Fibroblast of peridontal ligament (primary cell): Measurements from ENCODE around the gene TIGD6.
"Not testable (repeated sequence)": the region's sequence is repeated elsewhere in the genome, so short reads cannot be mapped to it uniquely, and the experiment has no call there.

Source experiments
- DNase-seq: peaks from one replicate; pipeline ENCODE4 v3.0.0-alpha.2; 2010; ENCODE audit errors: extremely low read depth

TIGD6 gene

DNA sequence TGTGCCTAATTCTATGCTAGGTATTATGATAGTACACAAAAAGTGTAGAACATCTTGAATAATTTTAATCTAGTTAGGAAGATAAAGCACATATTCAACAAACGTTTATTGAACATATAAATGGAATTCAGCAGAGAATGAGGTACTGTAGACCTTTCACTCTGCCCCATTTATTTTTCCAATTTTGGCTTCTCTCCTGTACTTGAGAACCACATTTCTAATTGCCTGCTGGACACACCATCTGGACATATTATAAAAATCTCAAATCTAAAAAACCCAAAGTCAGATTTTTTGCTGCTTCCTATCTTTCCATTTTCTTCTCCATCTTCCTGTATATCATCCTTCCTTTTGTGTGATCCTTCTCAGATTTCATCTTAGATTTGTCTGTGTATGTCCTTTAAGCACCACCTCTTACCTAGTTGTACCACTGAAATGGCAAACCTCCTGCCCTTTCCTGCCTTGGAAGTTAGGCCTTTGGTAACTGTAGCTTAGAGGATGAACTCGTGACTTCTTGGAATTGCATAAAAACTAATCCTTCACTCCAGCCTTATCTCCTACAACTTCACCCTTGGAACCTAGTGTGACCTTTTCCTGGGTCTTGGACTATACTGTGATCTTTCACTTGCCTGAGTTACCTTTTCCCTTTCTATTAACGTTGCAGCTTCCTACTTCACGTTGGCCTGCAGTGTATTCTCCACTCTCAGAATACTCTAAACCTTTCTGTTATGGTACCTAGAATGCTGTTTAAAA lies 31.1 kb downstream of the TIGD6 start:
- DNase-seq: no peak

DNA sequence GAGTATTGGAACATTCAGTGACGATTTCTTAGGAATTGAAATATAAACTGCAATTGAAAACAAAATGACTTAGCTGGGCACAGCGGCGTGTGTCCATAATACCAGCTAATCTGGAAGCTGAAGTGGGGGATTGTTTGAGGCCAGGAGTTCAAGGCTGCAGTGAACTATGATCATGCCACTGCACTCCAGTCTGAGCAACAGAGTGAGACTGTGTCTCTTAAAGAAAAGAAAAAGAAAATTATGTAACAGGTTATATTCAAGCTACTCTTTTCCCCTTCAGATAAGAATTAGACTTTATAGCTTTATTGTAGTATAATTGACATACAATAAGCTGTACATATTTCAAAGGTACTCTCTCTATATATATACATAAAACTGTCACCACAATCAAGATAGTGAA lies 33.5 kb downstream of the TIGD6 start:
- no peak for DNase-seq

DNA sequence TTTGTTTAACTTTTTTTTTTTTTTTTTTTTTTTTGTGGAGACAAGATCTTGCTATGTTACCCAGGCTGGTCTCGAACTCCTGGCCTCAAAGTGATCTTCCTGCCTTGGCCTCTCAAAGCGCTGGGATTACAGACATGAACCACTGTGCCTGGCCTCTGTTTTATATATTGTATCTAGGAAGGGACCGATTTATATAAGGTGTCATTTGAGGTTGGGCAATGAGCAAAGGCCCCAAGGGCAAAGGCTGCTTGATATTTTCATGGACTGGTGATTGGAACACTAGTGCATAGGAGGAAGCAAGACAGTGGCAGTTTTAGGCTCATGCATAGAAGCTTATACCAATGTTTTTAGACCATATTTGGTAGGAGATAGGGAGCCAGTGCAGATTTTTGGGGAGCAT lies 36.7 kb downstream of the TIGD6 start:
- DNase-seq: no peak

DNA sequence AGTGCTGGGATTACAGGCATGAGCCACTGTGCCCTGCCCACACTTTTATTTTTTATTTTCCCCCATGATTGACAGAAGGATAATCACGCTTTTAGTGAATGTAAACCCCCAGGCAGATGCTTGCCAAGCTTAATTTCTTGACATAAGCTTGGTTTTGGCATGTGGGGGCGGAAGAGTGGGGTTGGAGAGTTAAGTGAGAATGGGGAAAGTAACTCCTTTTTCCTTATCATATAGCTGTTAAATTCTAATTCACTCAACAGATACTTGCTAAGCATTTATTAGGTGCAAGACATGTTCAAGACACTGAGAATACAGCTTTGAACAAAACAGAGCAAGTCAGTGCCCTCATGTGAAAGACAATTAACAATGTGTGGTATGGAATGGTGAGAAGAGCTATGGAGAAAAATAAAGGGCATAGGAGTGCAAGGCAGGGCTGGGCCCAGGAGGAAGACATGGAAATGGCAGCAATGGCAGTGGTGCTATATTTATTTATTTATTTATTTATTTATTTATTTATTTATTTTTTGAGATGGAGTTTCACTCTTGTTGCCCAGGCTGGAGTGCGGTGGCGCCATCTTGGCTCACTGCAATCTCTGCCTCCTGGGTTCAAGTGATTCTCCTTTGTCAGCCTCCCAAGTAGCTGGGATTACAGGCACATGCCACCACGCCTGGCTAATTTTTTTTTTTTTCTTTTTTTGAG lies 37.7 kb downstream of the TIGD6 start:
- no peak for DNase-seq

DNA sequence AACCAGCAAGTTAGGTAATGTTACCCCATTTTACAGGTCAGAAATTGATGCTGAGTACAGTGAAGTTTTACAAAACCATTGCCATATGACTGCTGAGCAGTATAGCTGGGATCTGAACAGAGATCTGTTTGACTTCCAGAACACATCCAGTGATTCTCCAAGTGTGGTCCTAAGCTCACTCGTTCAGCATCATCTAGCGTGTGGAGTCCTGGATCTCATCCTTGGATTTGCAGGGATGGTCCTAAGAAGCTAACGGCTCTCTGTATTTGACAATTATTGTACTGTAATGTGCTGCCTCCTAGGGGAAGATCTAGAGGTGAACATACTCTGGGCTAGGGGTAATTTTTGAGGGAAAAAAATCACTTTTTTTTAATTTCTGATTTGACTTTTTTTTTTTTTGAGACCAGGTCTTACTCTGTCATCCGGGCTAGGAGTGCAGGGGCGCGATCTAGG lies 38.5 kb downstream of the TIGD6 start:
- DNase-seq: peak; percentile 72

DNA sequence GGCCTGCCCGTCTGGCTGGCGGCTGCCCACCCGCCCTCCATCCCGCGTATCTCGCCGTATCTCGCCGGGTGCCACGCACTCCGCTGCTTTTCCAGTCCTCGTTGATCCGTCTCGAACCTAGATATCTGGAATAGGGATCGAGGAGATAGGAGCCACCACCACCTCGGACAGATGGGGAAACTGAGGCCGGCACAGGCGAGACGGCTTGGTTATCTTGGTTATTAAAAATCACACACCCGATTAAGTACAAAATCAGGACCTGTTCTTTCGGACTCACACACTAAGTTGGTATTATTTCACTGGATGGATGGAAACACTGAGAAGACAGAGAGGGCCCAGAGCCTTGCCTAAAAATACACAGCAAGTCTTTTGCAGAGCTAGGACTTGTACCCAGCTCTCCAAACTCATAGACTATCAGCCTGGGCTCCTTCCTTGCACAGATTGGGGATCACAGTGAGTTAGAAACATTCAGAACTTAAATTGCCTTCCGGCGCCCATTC lies 39.2 kb downstream of the TIGD6 start:
- no peak for DNase-seq

DNA sequence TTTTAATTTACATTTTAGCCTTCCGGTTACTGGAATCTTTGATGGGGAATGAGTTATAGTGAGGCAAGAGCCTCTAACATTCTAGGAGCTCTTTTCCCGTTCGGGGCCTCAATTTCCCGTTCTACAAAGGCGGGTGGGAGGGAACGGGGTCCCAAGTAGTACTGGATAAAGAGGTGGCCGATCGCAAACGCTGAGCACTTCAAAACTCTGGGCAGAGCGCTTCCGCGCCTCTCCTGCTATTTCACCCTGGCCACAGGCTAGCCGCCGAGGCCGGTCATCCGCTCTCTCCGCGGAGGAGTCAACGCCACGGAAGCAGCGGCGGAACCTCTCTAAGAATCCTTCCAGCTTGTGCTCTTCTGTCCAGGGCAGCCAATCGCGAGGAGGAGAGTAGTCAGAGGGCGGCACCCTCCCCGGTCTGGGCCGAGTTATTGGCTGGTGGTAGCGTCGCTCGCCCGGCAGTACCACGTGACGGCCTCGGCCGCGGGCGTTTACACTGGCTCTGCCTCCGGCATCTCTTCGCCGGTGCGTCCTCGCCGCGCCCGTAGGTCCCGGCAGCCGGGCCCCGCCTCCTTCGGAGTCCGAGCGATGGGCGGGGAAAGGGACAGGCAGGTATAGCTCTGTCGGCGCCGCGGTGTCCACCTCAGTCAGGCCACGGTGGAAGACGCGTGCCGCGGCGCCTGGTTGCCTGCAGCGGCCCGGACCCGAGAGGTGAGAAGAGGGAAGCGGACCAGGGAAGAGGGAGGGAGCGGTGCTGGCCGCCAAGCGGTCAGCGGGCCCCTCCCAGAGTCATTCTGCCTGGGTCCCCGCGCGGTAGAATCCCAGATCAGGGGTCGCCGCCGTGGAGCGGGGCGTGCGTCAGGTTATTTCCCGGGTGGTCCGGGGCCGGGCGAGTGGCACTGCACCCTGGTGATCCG lies 39.9 kb downstream of the TIGD6 start, which contains the start of gene SLC26A2:
Gene SLC26A2 (plus strand): TSS at position 487 of the 914 bp plus-strand sequence. CDS start 16,895 bp downstream, outside the sequence.
- peak; percentile 96 for DNase-seq

DNA sequence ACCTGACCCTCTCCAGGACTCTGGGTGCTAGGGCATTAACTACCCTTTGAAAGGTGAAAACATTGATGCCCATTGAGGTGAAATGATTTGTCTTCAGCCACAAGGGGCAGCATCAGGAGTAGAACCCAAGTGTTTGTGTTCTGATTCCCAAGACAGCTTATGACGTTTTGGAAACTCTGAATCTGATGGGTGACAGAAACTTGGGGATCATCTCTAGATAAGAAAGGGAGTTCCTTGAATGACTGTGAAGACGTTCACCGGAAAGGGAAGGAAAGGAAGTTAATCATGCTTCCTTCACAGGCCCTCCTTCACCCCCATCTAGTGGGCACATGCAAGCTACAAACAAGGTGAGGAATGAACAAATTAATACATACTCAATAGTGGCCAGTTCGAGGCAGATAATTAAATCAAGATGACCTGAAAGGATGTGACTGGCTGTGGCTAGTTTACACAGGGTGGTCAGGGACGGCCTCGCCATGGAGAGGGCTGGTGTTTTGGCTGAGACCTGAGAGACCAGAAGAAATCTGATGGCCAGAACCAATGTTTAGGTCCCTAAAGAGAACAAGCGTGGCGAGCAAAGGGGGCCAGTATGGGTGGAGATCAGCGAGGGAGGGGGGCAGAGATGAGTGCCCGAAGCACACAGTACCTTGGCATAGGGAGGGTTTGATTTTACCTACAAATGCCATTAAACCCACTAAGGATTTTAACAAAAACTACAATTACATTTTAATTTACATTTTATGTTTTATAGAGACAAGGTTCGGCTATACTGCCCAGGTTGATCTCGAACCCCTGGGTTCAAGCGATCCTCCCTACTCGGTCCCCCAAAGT lies 40.8 kb downstream of the TIGD6 start:
- peak; percentile 59 for DNase-seq

DNA sequence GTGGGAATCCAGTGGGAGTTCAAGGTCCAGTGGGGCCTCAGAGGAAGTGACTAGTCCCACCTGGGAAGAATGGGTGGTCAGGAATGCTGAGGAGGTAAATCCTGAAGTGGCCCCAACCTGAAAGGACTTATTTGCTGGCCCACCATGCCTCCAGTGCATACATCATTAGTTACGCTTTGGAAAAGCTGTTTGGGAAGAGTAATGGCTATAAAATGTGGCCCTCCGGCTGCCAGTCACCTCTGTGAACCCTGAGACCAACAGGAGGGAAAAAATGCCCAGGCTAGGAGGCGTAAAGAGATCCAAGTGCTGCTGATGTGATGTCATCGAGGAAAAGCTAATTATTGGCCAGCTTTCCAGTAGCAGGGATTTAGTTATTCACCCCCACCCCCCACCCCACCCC lies 42.6 kb downstream of the TIGD6 start:
- DNase-seq: no peak

DNA sequence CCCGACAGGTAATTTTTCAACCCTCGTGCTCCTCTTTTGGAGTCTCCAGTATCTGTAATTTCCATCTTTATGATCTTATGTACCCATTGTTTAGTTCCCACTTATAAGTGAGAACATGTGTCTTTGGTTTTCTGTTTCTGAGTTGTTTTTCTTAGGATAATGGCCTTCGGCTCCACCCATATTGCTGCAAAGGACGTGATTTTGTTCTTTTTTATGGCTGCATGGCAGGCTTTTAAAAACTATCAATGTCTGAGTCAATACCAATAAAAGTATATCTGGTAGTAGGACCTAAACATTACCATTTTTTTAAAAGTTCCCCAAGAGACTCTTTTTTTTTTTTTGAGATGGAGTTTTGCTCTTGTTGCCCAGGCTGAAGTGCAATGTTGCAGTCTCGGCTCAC lies 43.8 kb downstream of the TIGD6 start:
- no peak for DNase-seq

DNA sequence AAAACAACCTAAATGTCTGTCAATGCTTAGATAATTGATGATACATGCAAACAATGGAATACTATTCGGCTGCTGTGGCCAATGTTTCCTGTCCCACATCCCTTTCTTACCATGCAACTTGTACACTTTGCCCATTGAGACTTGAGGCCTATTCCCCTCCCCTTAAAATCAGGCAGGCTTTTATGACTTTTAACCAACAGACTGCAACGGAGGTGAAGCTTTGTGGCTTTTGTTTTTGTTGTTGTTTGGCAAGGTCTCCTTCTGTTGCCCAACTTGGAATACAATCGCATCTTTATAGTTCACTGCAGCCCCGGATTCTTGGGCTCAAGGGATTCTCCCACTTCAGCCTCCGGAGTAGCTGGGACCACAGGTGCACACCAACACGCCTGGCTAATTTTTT lies 45.7 kb downstream of the TIGD6 start:
- DNase-seq: no peak

DNA sequence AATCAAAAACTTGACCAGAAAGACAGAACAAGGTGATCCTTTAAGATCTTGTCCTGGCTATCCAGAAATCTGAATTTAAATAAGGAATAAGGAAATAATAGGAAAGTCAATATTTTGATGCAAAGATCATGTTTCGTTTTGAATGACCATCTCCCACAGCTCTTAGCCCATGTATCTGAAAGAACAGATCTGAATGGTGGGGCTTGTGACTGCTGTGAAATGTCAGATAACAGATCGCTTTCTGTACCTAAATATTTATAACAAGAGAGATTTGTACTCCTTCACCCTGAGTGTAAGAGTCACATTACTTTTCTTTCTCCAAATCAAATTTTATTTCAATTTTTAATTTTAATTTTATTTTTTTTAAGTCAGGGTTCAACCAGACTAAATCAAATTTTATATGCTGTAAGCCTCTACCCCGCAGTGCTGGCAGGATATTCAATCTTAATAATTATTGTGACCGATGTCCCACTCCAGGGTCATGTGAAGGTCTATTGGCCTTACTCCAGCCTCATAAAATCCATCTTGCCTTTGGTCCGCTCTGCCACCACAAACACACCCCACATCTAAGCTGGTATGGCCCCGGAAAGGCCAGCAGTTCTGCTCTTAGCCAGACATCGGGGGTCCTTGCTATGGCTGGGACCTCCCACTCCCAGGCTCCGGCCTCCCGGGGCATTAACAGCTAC lies 46.9 kb downstream of the TIGD6 start:
- no peak for DNase-seq

DNA sequence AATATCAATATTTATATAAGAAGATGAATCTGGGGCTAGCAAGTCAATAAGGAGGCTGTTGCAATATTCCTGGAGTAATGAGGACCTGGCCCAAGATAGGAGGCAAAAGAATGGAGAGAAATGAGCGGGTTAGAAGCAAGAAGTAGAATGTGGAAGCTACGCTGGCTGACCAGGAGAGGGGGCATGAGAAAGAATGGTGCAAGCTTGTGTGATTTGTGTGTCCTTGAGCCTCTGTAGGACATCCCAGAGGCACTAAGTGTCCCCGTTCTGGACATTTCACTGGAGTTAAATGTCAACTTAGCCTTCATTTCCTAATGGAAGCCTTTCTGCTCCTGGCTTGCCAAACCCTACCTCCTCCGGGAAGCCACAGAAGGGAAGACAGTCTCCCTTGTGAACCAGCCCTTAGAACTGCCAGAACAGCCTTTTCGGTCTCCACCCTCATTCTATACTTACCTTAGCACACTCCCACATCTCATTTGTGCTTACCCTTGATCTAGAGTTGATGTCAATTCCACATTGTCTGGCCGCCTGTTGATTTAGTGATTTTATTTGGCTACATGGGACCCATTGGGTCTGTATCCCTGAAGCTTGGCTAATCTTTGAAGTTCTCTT lies 49.2 kb downstream of the TIGD6 start:
- no peak for DNase-seq

DNA sequence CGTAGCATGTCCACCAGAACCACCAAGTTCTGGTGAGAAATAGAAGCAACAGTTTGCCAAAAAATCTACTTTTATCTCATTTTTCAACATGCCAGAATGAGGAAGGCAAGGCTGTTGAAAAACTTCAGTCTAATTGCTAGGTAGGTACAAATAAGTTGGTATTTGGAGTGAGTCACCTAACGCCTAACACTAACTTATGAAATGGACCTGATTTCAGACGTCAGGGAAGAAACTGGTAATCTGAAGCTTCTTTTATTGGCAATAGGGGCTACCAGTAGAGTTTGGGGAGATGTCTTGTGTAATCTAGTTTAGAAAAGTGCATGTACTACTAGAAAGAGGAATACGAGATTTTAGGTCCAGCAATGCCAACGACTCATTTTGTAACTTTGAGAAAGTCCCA lies 51.5 kb downstream of the TIGD6 start:
- DNase-seq: no peak

DNA sequence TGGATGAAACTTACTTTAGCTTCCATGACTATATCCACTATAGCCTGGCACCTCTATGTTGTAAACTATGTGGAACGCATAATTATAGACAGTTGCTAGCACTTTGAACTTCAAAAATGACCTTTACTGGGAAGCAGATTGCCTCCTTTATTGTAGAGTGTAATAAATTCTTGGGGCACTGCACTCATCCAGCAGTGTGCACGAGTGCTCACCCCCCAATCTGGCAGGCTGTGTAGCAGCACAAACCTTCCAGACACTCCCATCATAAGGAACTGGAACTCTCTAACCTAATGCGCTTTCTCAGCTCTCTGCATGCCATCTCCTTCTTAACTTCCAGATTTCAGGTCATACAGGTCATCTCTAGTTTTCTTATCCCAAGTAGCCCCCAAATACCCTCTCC lies 54.3 kb downstream of the TIGD6 start:
- DNase-seq: no peak

DNA sequence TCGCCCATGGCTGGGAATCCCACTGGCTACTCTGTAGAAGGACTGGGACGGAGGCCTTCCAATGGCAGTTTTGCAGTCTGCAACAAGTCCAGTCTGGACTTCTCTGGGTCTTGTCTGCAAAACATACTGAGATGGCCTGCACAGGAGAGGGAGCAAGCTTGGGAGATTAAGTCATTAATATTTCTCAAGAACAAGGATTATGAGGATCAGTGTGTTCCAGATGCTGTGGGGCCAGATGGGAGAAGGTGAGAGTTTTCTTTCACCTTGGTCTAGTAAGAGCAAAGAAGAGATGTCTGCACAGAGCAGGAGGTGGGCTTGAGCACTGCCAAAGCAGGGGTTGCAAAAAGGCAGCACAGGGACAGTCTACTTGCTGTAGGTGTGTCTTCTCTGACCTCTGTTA lies 55.8 kb downstream of the TIGD6 start, which contains the start of gene PDE6A:
Gene PDE6A (minus strand): TSS at position 128 of the 400 bp plus-strand sequence. CDS start 120 bp downstream, at position 8.
- DNase-seq: no peak

DNA sequence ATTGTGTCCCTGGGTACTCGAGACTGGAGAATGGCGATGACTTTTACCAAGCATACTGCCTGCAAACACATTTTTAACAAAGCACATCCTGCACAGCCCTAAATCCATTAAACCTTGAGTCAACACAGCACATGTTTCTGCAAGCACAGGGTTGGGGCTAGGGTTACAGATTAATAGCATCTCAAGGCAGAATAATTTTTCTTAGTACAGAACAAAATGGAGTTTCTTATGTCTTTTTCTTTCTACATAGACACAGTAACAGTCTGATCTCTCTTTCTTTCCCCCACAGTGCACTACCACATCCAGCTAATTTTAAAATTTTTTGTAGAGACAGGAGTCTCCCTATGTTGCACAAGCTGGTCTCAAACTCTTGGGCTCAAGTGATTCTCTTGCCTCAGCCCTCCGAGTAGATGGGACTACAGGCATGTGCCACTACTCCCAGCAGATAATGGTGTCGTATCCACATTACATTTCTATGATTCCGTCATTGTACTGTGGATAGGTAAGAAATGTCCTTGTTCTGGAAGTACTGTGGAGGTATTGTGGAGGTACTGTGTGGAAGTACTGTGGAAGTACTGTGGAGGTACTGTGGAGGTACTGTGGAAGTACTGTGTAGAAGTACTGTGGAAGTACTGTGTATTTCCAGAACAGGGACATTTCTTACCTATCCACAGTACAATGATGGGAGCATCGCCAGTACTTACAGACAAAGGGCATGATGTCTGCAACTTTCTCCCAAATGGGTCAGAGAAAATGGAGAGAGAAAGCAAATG lies 57.1 kb downstream of the TIGD6 start:
- DNase-seq: not testable (repeated sequence)
